GM19240 (cell line): ENCODE results near the gene C14orf132.

Experiments
- DNase-seq: peaks from one replicate; pipeline ENCODE4 v3.0.0; 2011; ENCODE audit warnings: low spot score; ENCODE audit not compliant: insufficient read length

Gene C14orf132

GRCh38 chr14:96039633-96040311, 610 bp downstream of the C14orf132 start:
- no peak for DNase-seq

GRCh38 chr14:96040828-96041371, 1.7 kb downstream of the C14orf132 start:
- DNase-seq = no peak

- DNase-seq = no peak
Observed at GRCh38 chr14:96042248-96042930, 3.2 kb downstream of the C14orf132 start.

GRCh38 chr14:96046630-96047029, 7.5 kb downstream of the C14orf132 start:
- no peak for DNase-seq

GRCh38 chr14:96047101-96047500, 7.9 kb downstream of the C14orf132 start:
- DNase-seq = no peak

GRCh38 chr14:96049932-96050331, 10.8 kb downstream of the C14orf132 start:
- no peak for DNase-seq

- DNase-seq = no peak
Observed at GRCh38 chr14:96050482-96050881, 11.3 kb downstream of the C14orf132 start.

- DNase-seq = no peak
Observed at GRCh38 chr14:96051231-96051630, 12.1 kb downstream of the C14orf132 start.

- DNase-seq = no peak
Observed at GRCh38 chr14:96051642-96052540, 12.7 kb downstream of the C14orf132 start.

- no peak for DNase-seq
Observed at GRCh38 chr14:96052541-96053247, 13.5 kb downstream of the C14orf132 start.

GRCh38 chr14:96053248-96053599, 14.1 kb downstream of the C14orf132 start:
- no peak for DNase-seq

GRCh38 chr14:96053600-96054381, 14.6 kb downstream of the C14orf132 start:
- no peak for DNase-seq

- no peak for DNase-seq
Observed at GRCh38 chr14:96054661-96055060, 15.5 kb downstream of the C14orf132 start.

GRCh38 chr14:96055065-96055752, 16.0 kb downstream of the C14orf132 start:
- DNase-seq = no peak

- no peak for DNase-seq
Observed at GRCh38 chr14:96055753-96056508, 16.8 kb downstream of the C14orf132 start.

GRCh38 chr14:96056509-96057422, 17.6 kb downstream of the C14orf132 start:
- DNase-seq = no peak

- DNase-seq = no peak
Observed at GRCh38 chr14:96057738-96058137, 18.6 kb downstream of the C14orf132 start.

- no peak for DNase-seq
Observed at GRCh38 chr14:96058576-96059200, 19.5 kb downstream of the C14orf132 start.
